Loucy (cell line): ENCODE measurements around the gene CDADC1.
A peak's percentile ranks its signal among the peaks of the same experiment; 100 is the strongest.

Source experiments
- CTCF ChIP-seq: fragments of 200-600 bp; sonication (generic); conservative IDR thresholded peaks from 2 replicates; pipeline ENCODE4 v1.5.1; 2014; ENCODE audit warnings: mild to moderate bottlenecking, antibody characterized with exemption, low read length
- EZH2phosphoT487 ChIP-seq: fragments of 200-600 bp; IDR thresholded peaks from 2 replicates; pipeline ENCODE4 v1.6.1; 2018; ENCODE audit warnings: antibody characterized with exemption, mild to moderate bottlenecking, moderate library complexity, borderline replicate concordance

GRCh38 chr13:49240017-49240416 lies 7.7 kb upstream of the CDADC1 start:
- TF ChIP-seq CTCF: peak; percentile 84
- no peak for TF ChIP-seq EZH2phosphoT487
